H9 (cell line): Measurements from ENCODE around the gene MKI67. TPM values are rescaled to one million over a fixed set of nuclear protein-coding genes. Genes with fewer than 3 reads are reported as not detected.

ENCODE experiments used
- DNase-seq: peaks from one replicate; pipeline ENCODE4 v3.0.0-alpha.2; 2017
- H2AFZ ChIP-seq: one replicate; pipeline ENCODE4 v1.6.1; 2013; ENCODE audit warnings: mild to moderate bottlenecking, low read length, control low read depth, moderate library complexity
- H2AK5ac ChIP-seq: 2 replicates; pipeline ENCODE4 v1.6.1; 2013; ENCODE audit warnings: low read length, control low read depth, mixed read lengths; ENCODE audit not compliant: insufficient read length
- H2BK120ac ChIP-seq: one replicate; pipeline ENCODE4 v1.6.1; 2013; ENCODE audit warnings: low read depth, mild to moderate bottlenecking, low read length, control low read depth, inconsistent platforms; ENCODE audit not compliant: poor library complexity, severe bottlenecking
- H2BK12ac ChIP-seq: 2 replicates; pipeline ENCODE4 v1.6.1; 2013; ENCODE audit warnings: low read length, control low read depth, mixed read lengths, low read depth; ENCODE audit not compliant: insufficient read length
- H2BK15ac ChIP-seq: 2 replicates; pipeline ENCODE4 v1.6.1; 2013; ENCODE audit warnings: low read depth, low read length, control low read depth
- H2BK20ac ChIP-seq: one replicate; pipeline ENCODE4 v1.6.1; 2013; ENCODE audit warnings: low read depth, mild to moderate bottlenecking, low read length, control low read depth, inconsistent platforms; ENCODE audit not compliant: poor library complexity, severe bottlenecking
- H2BK5ac ChIP-seq: 2 replicates; pipeline ENCODE4 v1.6.1; 2013; ENCODE audit warnings: low read length, control low read depth, mixed read lengths; ENCODE audit not compliant: insufficient read length
- H3K14ac ChIP-seq: 2 replicates; pipeline ENCODE4 v1.6.1; 2013; ENCODE audit warnings: low read length, control low read depth; ENCODE audit not compliant: insufficient read depth
- H3K18ac ChIP-seq: 2 replicates; pipeline ENCODE4 v1.6.1; 2013; ENCODE audit warnings: low read depth, mild to moderate bottlenecking, mixed read lengths, low read length, control low read depth; ENCODE audit not compliant: insufficient read length
- H3K23ac ChIP-seq: 2 replicates; pipeline ENCODE4 v1.6.1; 2013; ENCODE audit warnings: low read length, control low read depth, mixed read lengths, low read depth; ENCODE audit not compliant: insufficient read length
- H3K23me2 ChIP-seq: 2 replicates; pipeline ENCODE4 v1.6.1; 2013; ENCODE audit warnings: low read depth, mild to moderate bottlenecking, mixed read lengths, low read length, control low read depth; ENCODE audit not compliant: insufficient read length, poor library complexity, severe bottlenecking
- H3K27ac ChIP-seq: 2 replicates; pipeline ENCODE4 v1.5.1; 2013; ENCODE audit warnings: low read length, control low read depth, mixed read lengths, low read depth; ENCODE audit not compliant: insufficient read length
- H3K27me3 ChIP-seq: 2 replicates; pipeline ENCODE4 v1.6.1; 2013; ENCODE audit warnings: low read length, control low read depth, inconsistent platforms; ENCODE audit not compliant: insufficient read depth
- H3K4ac ChIP-seq: 2 replicates; pipeline ENCODE4 v1.6.1; 2013; ENCODE audit warnings: low read depth, mild to moderate bottlenecking, control low read depth, inconsistent platforms, low read length, moderate library complexity
- H3K4me1 ChIP-seq: 2 replicates; pipeline ENCODE4 v1.6.1; 2013; ENCODE audit warnings: low read length, control low read depth, inconsistent platforms; ENCODE audit not compliant: insufficient read depth
- H3K4me2 ChIP-seq: 2 replicates; pipeline ENCODE4 v1.6.1; 2013; ENCODE audit warnings: low read length, control low read depth, mixed read lengths; ENCODE audit not compliant: insufficient read length, insufficient read depth
- H3K56ac ChIP-seq: 2 replicates; pipeline ENCODE4 v1.6.1; 2013; ENCODE audit warnings: low read depth, mild to moderate bottlenecking, mixed read lengths, low read length, control low read depth; ENCODE audit not compliant: insufficient read length
- H3K79me1 ChIP-seq: 2 replicates; pipeline ENCODE4 v1.6.1; 2013; ENCODE audit warnings: low read depth, mild to moderate bottlenecking, moderate library complexity, low read length, control low read depth, inconsistent platforms; ENCODE audit not compliant: insufficient read depth, poor library complexity, severe bottlenecking
- H3K79me2 ChIP-seq: 2 replicates; pipeline ENCODE4 v1.6.1; 2013; ENCODE audit warnings: low read length, control low read depth, inconsistent platforms; ENCODE audit not compliant: insufficient read depth
- H3K9ac ChIP-seq: 2 replicates; pipeline ENCODE4 v1.6.1; 2013; ENCODE audit warnings: low read length, control low read depth, mixed read lengths; ENCODE audit not compliant: insufficient read length; ENCODE audit errors: extremely low read depth
- H3K9me3 ChIP-seq: one replicate; pipeline ENCODE4 v1.6.1; 2013; ENCODE audit warnings: low read depth, low read length, inconsistent platforms; ENCODE audit not compliant: control insufficient read depth
- H3T11ph ChIP-seq: one replicate; pipeline ENCODE4 v1.6.1; 2013; ENCODE audit warnings: mild to moderate bottlenecking, low read length, control low read depth, inconsistent platforms
- H4K20me1 ChIP-seq: one replicate; pipeline ENCODE4 v1.6.1; 2013; ENCODE audit not compliant: control insufficient read depth, insufficient read length, insufficient read depth
- H4K5ac ChIP-seq: 2 replicates; pipeline ENCODE4 v1.6.1; 2013; ENCODE audit warnings: low read depth, mild to moderate bottlenecking, mixed read lengths, low read length, control low read depth; ENCODE audit not compliant: insufficient read length
- H4K8ac ChIP-seq: replicated peaks from 2 replicates; pipeline ENCODE4 v1.6.1; 2013; ENCODE audit warnings: low read length, control low read depth, mixed read lengths, low read depth; ENCODE audit not compliant: insufficient read length
- H4K91ac ChIP-seq: 2 replicates; pipeline ENCODE4 v1.6.1; 2013; ENCODE audit warnings: low read depth, mild to moderate bottlenecking, moderate library complexity, mixed read lengths, low read length, control low read depth; ENCODE audit not compliant: insufficient read length
- H3K27ac Mint-ChIP-seq, 3 experiments: 2 replicates in 2 of 3; 3 replicates in 1 of 3; pipeline ENCODE4 v1.8.0; 2020 to 2021; ENCODE audit warnings: mixed read lengths in 3 of 3, mild to moderate bottlenecking in 1 of 3, moderate library complexity in 1 of 3
- H3K27me3 Mint-ChIP-seq: 2 replicates; pipeline ENCODE4 v1.8.0; 2021; ENCODE audit warnings: low read depth, mild to moderate bottlenecking, moderate library complexity, mixed read lengths
- H3K36me3 Mint-ChIP-seq, 3 experiments: 2 replicates in 2 of 3; 3 replicates in 1 of 3; pipeline ENCODE4 v1.8.0; 2020 to 2021; ENCODE audit warnings: low read depth in 3 of 3, mixed read lengths in 3 of 3; ENCODE audit not compliant: insufficient read depth in 1 of 3
- H3K4me1 Mint-ChIP-seq, 2 experiments: 2 replicates each; pipeline ENCODE4 v1.8.0; 2020; ENCODE audit warnings: mixed read lengths in 2 of 2
- H3K4me3 Mint-ChIP-seq, 2 experiments: 2 replicates in 1 of 2; 3 replicates in 1 of 2; pipeline ENCODE4 v1.8.0; 2020 to 2021; ENCODE audit warnings: mild to moderate bottlenecking in 2 of 2, mixed read lengths in 2 of 2, moderate library complexity in 1 of 2
- H3K9me3 Mint-ChIP-seq, 2 experiments: 2 replicates in 1 of 2; 3 replicates in 1 of 2; pipeline ENCODE4 v1.8.0; 2020; ENCODE audit warnings: mild to moderate bottlenecking in 2 of 2, mixed read lengths in 2 of 2, moderate library complexity in 1 of 2
- CTCF ChIP-seq: fragments of 200-600 bp; sonication (generic); conservative IDR thresholded peaks from 3 replicates; pipeline ENCODE4 v1.8.0; 2021; ENCODE audit warnings: antibody characterized with exemption, mild to moderate bottlenecking
- WGBS: extraction: QIAGEN DNeasy Blood & Tissue Kit; methylation state at CpG from one replicate; pipeline ENCODE4 v1.1.7; 2013; ENCODE audit warnings: missing lambda C conversion rate, low lambda C conversion rate, mixed read lengths; ENCODE audit not compliant: insufficient read length; ENCODE audit errors: extremely low coverage; 5-methylcytosine and 5-hydroxymethylcytosine counted together
- total RNA-seq: library from RNA; stranded (reverse); gene quantifications from 2 replicates; pipeline ENCODE4 v1.2.1, GENCODE V29; 2021

MKI67 gene
- total RNA-seq, 1 experiment from 2014 or later, result 108 TPM

- Mint-ChIP-seq H3K36me3 (no peaks in the 10 kb centered on the region), H3K4me3 (no peak overlapping the region), H3K27ac (no peak overlapping the region), H3K9me3 (no peaks in the 10 kb centered on the region), H3K4me1 (peaks cover 11 to 19% of the 10 kb centered on the region in 2 experiments), H3K27me3 (peaks cover 9% of the 10 kb centered on the region)
- H3K79me2 ChIP-seq, result no peaks in the 10 kb centered on the region
- H3K4me2 ChIP-seq, result no peak overlapping the region
- WGBS, result no CpG with 5 or more reads among the region's 1 CpG
- no peak overlapping the region for H3K4ac ChIP-seq
- H2BK15ac ChIP-seq, result no peak overlapping the region
- H3K23me2 ChIP-seq, result peaks cover 4% of the 10 kb centered on the region
- TF ChIP-seq CTCF, result no peak
- H3K4me1 ChIP-seq, result no peaks in the 10 kb centered on the region
- H4K5ac ChIP-seq, result no peak overlapping the region
- peaks cover 4% of the 10 kb centered on the region for H4K20me1 ChIP-seq
- H3K14ac ChIP-seq, result no peak overlapping the region
- no peak overlapping the region for H2BK5ac ChIP-seq
- H3K23ac ChIP-seq, result no peak overlapping the region
- H2AK5ac ChIP-seq, result no peak overlapping the region
- no peak overlapping the region for H2AFZ ChIP-seq
- no peak overlapping the region for H3K18ac ChIP-seq
- H3K9ac ChIP-seq, result no peak overlapping the region
- H2BK120ac ChIP-seq, result no peak overlapping the region
- no peak overlapping the region for H2BK20ac ChIP-seq
- H4K91ac ChIP-seq, result no peak overlapping the region
- H3K9me3 ChIP-seq, result no peaks in the 10 kb centered on the region
- no peak overlapping the region for H3K56ac ChIP-seq
- no peak overlapping the region for H3T11ph ChIP-seq
- H2BK12ac ChIP-seq, result no peak overlapping the region
- no peak overlapping the region for H3K27ac ChIP-seq
- H3K27me3 ChIP-seq, result no peaks in the 10 kb centered on the region
- H4K8ac ChIP-seq, result no peak overlapping the region
- DNase-seq, result no peak
- no peaks in the 10 kb centered on the region for H3K79me1 ChIP-seq
Observed at GRCh38 chr10:128050121-128050516, 76.1 kb downstream of the MKI67 start.
